Esophagus (tissue), 2 donors: ENCODE measurements around the gene CROT. TPM values are rescaled to one million over a fixed set of nuclear protein-coding genes. Genes with fewer than 3 reads are reported as not detected.

Experiments
- H3K27ac ChIP-seq, 2 donors: one replicate each; pipeline ENCODE4 v1.5.1; 2013; ENCODE audit warnings: low read depth in 2 of 2, mild to moderate bottlenecking in 2 of 2, inconsistent platforms in 1 of 2, low read length in 1 of 2, moderate library complexity in 1 of 2
- H3K27me3 ChIP-seq, 2 donors: one replicate each; pipeline ENCODE4 v1.6.1; 2013; ENCODE audit warnings: low read length in 2 of 2, control low read depth in 1 of 2, mild to moderate bottlenecking in 1 of 2; ENCODE audit not compliant: insufficient read depth in 2 of 2, control insufficient read depth in 1 of 2
- H3K36me3 ChIP-seq, 2 donors: one replicate each; pipeline ENCODE4 v1.6.1; 2013; ENCODE audit warnings: low read length in 1 of 2; ENCODE audit not compliant: control insufficient read depth in 2 of 2, insufficient read depth in 2 of 2
- H3K4me1 ChIP-seq, 2 donors: one replicate each; pipeline ENCODE4 v1.6.1; 2013; ENCODE audit warnings: low read length in 1 of 2; ENCODE audit not compliant: control insufficient read depth in 2 of 2, insufficient read depth in 2 of 2
- H3K4me3 ChIP-seq, 2 donors: one replicate each; pipeline ENCODE4 v1.5.1; 2013; ENCODE audit warnings: low read length in 2 of 2, mild to moderate bottlenecking in 2 of 2, low read depth in 1 of 2, moderate library complexity in 1 of 2
- H3K9me3 ChIP-seq, 2 donors: one replicate each; pipeline ENCODE4 v1.6.1; 2013; ENCODE audit warnings: mild to moderate bottlenecking in 2 of 2, low read depth in 1 of 2, low read length in 1 of 2, moderate library complexity in 1 of 2; ENCODE audit not compliant: control insufficient read depth in 2 of 2, insufficient read depth in 1 of 2
- WGBS, 2 donors: extraction: QIAGEN DNeasy Blood & Tissue Kit; methylation state at CpG; one replicate each; pipeline ENCODE4 v1.1.7; 2013; 5-methylcytosine and 5-hydroxymethylcytosine counted together
- polyA plus RNA-seq, 2 donors: library from polyadenylated mRNA; stranded (reverse); fragments of 200-250 nt; gene quantifications; one replicate each; pipeline ENCODE4 v1.2.3, GENCODE V29; 2013
- donor health status: healthy with polysubstance abuse.
- donor health status: Bipolar disorder and iron deficiency.

The CROT gene
- polyA plus RNA-seq, 2 donors, result 14.2 to 20.6 TPM

GRCh38 chr7:87339373-87339897 lies 6.0 kb upstream of the CROT start:
- no peaks in the 10 kb centered on the region for H3K27me3 ChIP-seq
- H3K27ac ChIP-seq, result no peak overlapping the region
- no peaks in the 10 kb centered on the region for H3K9me3 ChIP-seq
- no peak overlapping the region for H3K4me3 ChIP-seq
- 46 to 51% methylated on average over 2 of the region's 2 CpGs for WGBS, 2 donors
- H3K4me1 ChIP-seq, result no peaks in the 10 kb centered on the region
- peaks cover 0 to 4% of the 10 kb centered on the region in 2 donors for H3K36me3 ChIP-seq

- Histone ChIP-seq H3K27ac (no peak overlapping the region), H3K9me3 (no peaks in the 10 kb centered on the region), H3K36me3 (peaks cover 0 to 4% of the 10 kb centered on the region in 2 donors), H3K4me3 (no peak overlapping the region), H3K4me1 (no peaks in the 10 kb centered on the region), H3K27me3 (no peaks in the 10 kb centered on the region)
- WGBS, 2 donors, result 84 to 95% methylated on average over 2 of the region's 2 CpGs
These were observed 4.0 kb upstream of the CROT start for GRCh38 chr7:87341441-87341840.

GRCh38 chr7:87342231-87342630 lies 3.2 kb upstream of the CROT start:
- Histone ChIP-seq H3K27ac (no peak overlapping the region), H3K27me3 (no peaks in the 10 kb centered on the region), H3K36me3 (peaks cover 0 to 4% of the 10 kb centered on the region in 2 donors), H3K4me3 (no peak overlapping the region), H3K4me1 (no peaks in the 10 kb centered on the region), H3K9me3 (no peaks in the 10 kb centered on the region)
- 40 to 53% methylated on average over 3 of the region's 3 CpGs for WGBS, 2 donors

GRCh38 chr7:87344446-87344845 lies 1.0 kb upstream of the CROT start:
- Histone ChIP-seq H3K9me3 (no peaks in the 10 kb centered on the region), H3K27ac (peak overlapping the region in 1 of 2 donors; percentile 84), H3K4me1 (peaks cover 0 to 2% of the 10 kb centered on the region in 2 donors), H3K36me3 (peaks cover 0 to 4% of the 10 kb centered on the region in 2 donors), H3K4me3 (peak overlapping the region in 1 of 2 donors; percentile 67), H3K27me3 (no peaks in the 10 kb centered on the region)
- WGBS, 2 donors, result 10 to 16% methylated on average over 2 of the region's 2 CpGs

GRCh38 chr7:87345962-87346371 lies 503 bp downstream of the CROT start:
- 7 to 11% methylated on average over 8 of the region's 8 CpGs for WGBS, 2 donors
- Histone ChIP-seq H3K36me3 (peaks cover 0 to 8% of the 10 kb centered on the region in 2 donors), H3K9me3 (no peaks in the 10 kb centered on the region), H3K4me1 (peaks cover 0 to 2% of the 10 kb centered on the region in 2 donors), H3K27me3 (no peaks in the 10 kb centered on the region), H3K27ac (peak overlapping the region; percentile 73 to 79), H3K4me3 (peak overlapping the region; percentile 52 to 67)

- Histone ChIP-seq H3K4me1 (peaks cover 0 to 2% of the 10 kb centered on the region in 2 donors), H3K36me3 (peaks cover 0 to 7% of the 10 kb centered on the region in 2 donors), H3K9me3 (no peaks in the 10 kb centered on the region), H3K27ac (no peak overlapping the region), H3K4me3 (peak overlapping the region in 1 of 2 donors; percentile 67), H3K27me3 (no peaks in the 10 kb centered on the region)
- WGBS, 2 donors, result 63 to 73% methylated on average over 1 of the region's 1 CpG
These were observed 1.7 kb downstream of the CROT start for GRCh38 chr7:87347207-87347606.

GRCh38 chr7:87347664-87348063 lies 2.2 kb downstream of the CROT start:
- WGBS, 2 donors, result 92 to 93% methylated on average over 2 of the region's 2 CpGs
- peaks cover 0 to 7% of the 10 kb centered on the region in 2 donors for H3K36me3 ChIP-seq
- H3K4me1 ChIP-seq, result peaks cover 0 to 2% of the 10 kb centered on the region in 2 donors
- no peaks in the 10 kb centered on the region for H3K27me3 ChIP-seq
- H3K4me3 ChIP-seq, result no peak overlapping the region
- H3K27ac ChIP-seq, result no peak overlapping the region
- H3K9me3 ChIP-seq, result no peaks in the 10 kb centered on the region

GRCh38 chr7:87354749-87355148 lies 9.3 kb downstream of the CROT start:
- Histone ChIP-seq H3K4me1 (no peaks in the 10 kb centered on the region), H3K36me3 (peaks cover 3 to 11% of the 10 kb centered on the region in 2 donors), H3K4me3 (no peak overlapping the region), H3K9me3 (peaks cover 3% of the 10 kb centered on the region in 2 donors), H3K27me3 (no peaks in the 10 kb centered on the region), H3K27ac (no peak overlapping the region)
- 90 to 93% methylated on average over 3 of the region's 3 CpGs for WGBS, 2 donors

GRCh38 chr7:87356448-87356847 lies 11.0 kb downstream of the CROT start:
- H3K9me3 ChIP-seq, result peaks cover 3% of the 10 kb centered on the region in 2 donors
- H3K27ac ChIP-seq, result no peak overlapping the region
- H3K27me3 ChIP-seq, result no peaks in the 10 kb centered on the region
- H3K4me1 ChIP-seq, result no peaks in the 10 kb centered on the region
- H3K4me3 ChIP-seq, result no peak overlapping the region
- WGBS, 2 donors, result 77 to 89% methylated on average over 1 of the region's 1 CpG
- H3K36me3 ChIP-seq, result peaks cover 3 to 7% of the 10 kb centered on the region in 2 donors

GRCh38 chr7:87359366-87359765 lies 13.9 kb downstream of the CROT start:
- 48 to 65% methylated on average over 2 of the region's 2 CpGs for WGBS, 2 donors
- no peak overlapping the region for H3K27ac ChIP-seq
- H3K27me3 ChIP-seq, result no peaks in the 10 kb centered on the region
- no peaks in the 10 kb centered on the region for H3K4me1 ChIP-seq
- no peak overlapping the region for H3K4me3 ChIP-seq
- peaks cover 0 to 3% of the 10 kb centered on the region in 2 donors for H3K9me3 ChIP-seq
- H3K36me3 ChIP-seq, result peaks cover 3% of the 10 kb centered on the region in 2 donors
